Keratinocyte (primary cell): Measurements from ENCODE around the gene EEF2K.

Source experiments
- CTCF ChIP-seq, 3 experiments: IDR thresholded peaks in 1 of 3; conservative IDR thresholded peaks in 1 of 3; optimal IDR thresholded peaks in 1 of 3; 2 replicates in 2 of 3; 3 replicates in 1 of 3; pipeline versions ENCODE3 to v1.5.1; 2011; ENCODE audit warnings: low read length in 3 of 3, mild to moderate bottlenecking in 3 of 3, moderate library complexity in 2 of 3, control low read depth in 1 of 3, inconsistent platforms in 1 of 3; ENCODE audit not compliant: insufficient read depth in 2 of 3; ENCODE audit errors: extremely low read depth in 1 of 3
- EZH2 ChIP-seq: IDR thresholded peaks from one replicate; pipeline ENCODE4 v1.6.1; 2012; ENCODE audit warnings: inconsistent platforms, mild to moderate bottlenecking, low read length, moderate library complexity

- TF ChIP-seq CTCF (optimal IDR thresholded peaks at IDR 0.05 in 1 of 3, IDR thresholded peaks at IDR 0.05 in 1 of 3, conservative IDR thresholded peaks at IDR 0.05 in 1 of 3; ENCODE audit: extremely low read depth in 1 of 3, insufficient read depth in 2 of 3, low read length in 3 of 3), result no peak
- no peak for TF ChIP-seq EZH2
These were observed 78.6 kb downstream of the EEF2K start for GRCh38 chr16:22284637-22285036.
